Prostate gland (tissue), 2 donors: ENCODE data around the gene ZNF581. TPM values are rescaled to one million over a fixed set of nuclear protein-coding genes. Genes with fewer than 3 reads are reported as not detected.
A peak's percentile ranks its signal among the peaks of the same experiment; 100 is the strongest.

ENCODE experiments used
- DNase-seq: peaks from one replicate; pipeline ENCODE4 v3.0.0-alpha.2; 2019; ENCODE audit warnings: low spot score
- H3K27ac ChIP-seq, 2 donors: fragments of 200-600 bp; sonication (generic); 2 replicates each; pipeline ENCODE4 v1.5.1; 2017 to 2019
- H3K27me3 ChIP-seq: fragments of 200-600 bp; sonication (generic); replicated peaks from 2 replicates; pipeline ENCODE4 v1.5.1; 2019; ENCODE audit not compliant: insufficient read depth
- H3K36me3 ChIP-seq, 2 donors: fragments of 200-600 bp; sonication (generic); 1 replicate in 1 of 2; 2 replicates in 1 of 2; pipeline versions ENCODE4 v1.5.1 to v1.8.1; 2017 to 2019
- H3K4me1 ChIP-seq: fragments of 200-600 bp; sonication (generic); replicated peaks from 2 replicates; pipeline ENCODE4 v1.5.1; 2019
- H3K4me3 ChIP-seq, 2 donors: fragments of 200-600 bp; sonication (generic); 2 replicates each; pipeline ENCODE4 v1.5.1; 2017 to 2019
- H3K9me3 ChIP-seq: fragments of 200-600 bp; sonication (generic); 2 replicates; pipeline ENCODE4 v1.5.1; 2017
- CTCF ChIP-seq, 4 experiments: fragments of 200-600 bp in 2 of 4; fragments of 450-650 bp in 2 of 4; sonication (generic) in 2 of 4; IDR thresholded peaks; 1 replicate in 3 of 4; 2 replicates in 1 of 4; pipeline ENCODE4 v1.5.1; 2016 to 2019; ENCODE audit warnings: antibody characterized with exemption in 4 of 4, mild to moderate bottlenecking in 2 of 4, moderate library complexity in 2 of 4
- POLR2A ChIP-seq: fragments of 450-650 bp; IDR thresholded peaks from one replicate; pipeline ENCODE4 v1.6.1; 2016; ENCODE audit warnings: antibody characterized with exemption, mild to moderate bottlenecking
- POLR2AphosphoS5 ChIP-seq: sonication (generic); formaldehyde crosslinking; IDR thresholded peaks from one replicate; pipeline ENCODE4 v1.6.1; 2017; ENCODE audit warnings: antibody characterized with exemption
- WGBS: methylation state at CpG from one replicate; pipeline ENCODE4 v1.1.5; 2018; 5-methylcytosine and 5-hydroxymethylcytosine counted together
- intact Hi-C: fragments of 100-400 bp; cut with DNase I; formaldehyde crosslinking; loops from one replicate; pipeline ENCODE4 v1.14.2; 2022
- total RNA-seq, 2 donors: library from RNA; depleted of rRNA; stranded (reverse); fragments of >200 nt; gene quantifications; one replicate each; pipeline ENCODE4 v1.1.0, GENCODE V29; 2016

Gene ZNF581
- total RNA-seq, 2 donors from 2014 or later, result 19.7 to 20.6 TPM

- no peak overlapping the region for H3K27ac ChIP-seq
These were observed 13.7 kb downstream of the ZNF581 start for GRCh38 chr19:55656988-55657747.

GRCh38 chr19:55658846-55659459 is 15.5 kb downstream of the ZNF581 start:
- Histone ChIP-seq H3K27me3 (no peaks in the 10 kb centered on the region), H3K27ac (no peak overlapping the region), H3K36me3 (peaks cover 17 to 22% of the 10 kb centered on the region in 2 donors), H3K4me1 (peaks cover 28% of the 10 kb centered on the region), H3K9me3 (no peaks in the 10 kb centered on the region), H3K4me3 (no peak overlapping the region)
- TF ChIP-seq CTCF (IDR thresholded peaks at IDR 0.05), result no peak
- TF ChIP-seq POLR2A, result no peak
- no peak for TF ChIP-seq POLR2AphosphoS5
- 89% methylated on average over 37 of the region's 37 CpGs for WGBS
- intact Hi-C loops, result loop anchor here (10.0 kb wide), 1 partner anchor 544 kb away; the partner anchor contains the start of gene PPP1R12C
- no peak for DNase-seq

More at GRCh38 chr19:55656988-55657747, 13.7 kb downstream of the ZNF581 start:
- intact Hi-C loops, result loop anchor here (10.0 kb wide), 1 partner anchor 542 kb away; the partner anchor contains the start of gene PPP1R12C
- Histone ChIP-seq H3K36me3 (peaks cover 3 to 5% of the 10 kb centered on the region in 2 donors), H3K9me3 (no peaks in the 10 kb centered on the region), H3K4me3 (peak overlapping the region; percentile 88 to 94), H3K4me1 (peaks cover 28% of the 10 kb centered on the region), H3K27me3 (no peaks in the 10 kb centered on the region)
- TF ChIP-seq POLR2A, result no peak
- WGBS, result 35% methylated on average over 18 of the region's 18 CpGs
- DNase-seq, result peak; percentile 51

GRCh38 chr19:55659822-55660221 is 16.4 kb downstream of the ZNF581 start:
- no peak overlapping the region for H3K27ac ChIP-seq
- H3K27me3 ChIP-seq, result no peaks in the 10 kb centered on the region
- 72% methylated on average over 9 of the region's 9 CpGs for WGBS
- no peaks in the 10 kb centered on the region for H3K9me3 ChIP-seq
- no peak for TF ChIP-seq CTCF (IDR thresholded peaks at IDR 0.05)
- no peak for TF ChIP-seq POLR2A
- TF ChIP-seq POLR2AphosphoS5, result no peak
- intact Hi-C loops, result loop anchor here (10.0 kb wide), 1 partner anchor 545 kb away; the partner anchor contains the start of gene PPP1R12C
- no peak overlapping the region for H3K4me3 ChIP-seq
- H3K36me3 ChIP-seq, result peaks cover 22 to 31% of the 10 kb centered on the region in 2 donors
- peaks cover 28% of the 10 kb centered on the region for H3K4me1 ChIP-seq
- no peak for DNase-seq

- Histone ChIP-seq H3K36me3 (peaks cover 22 to 32% of the 10 kb centered on the region in 2 donors), H3K27me3 (no peaks in the 10 kb centered on the region), H3K4me1 (peaks cover 28% of the 10 kb centered on the region), H3K4me3 (no peak overlapping the region), H3K9me3 (no peaks in the 10 kb centered on the region), H3K27ac (no peak overlapping the region)
- no peak for TF ChIP-seq POLR2A
- TF ChIP-seq POLR2AphosphoS5, result no peak
- no peak for TF ChIP-seq CTCF (IDR thresholded peaks at IDR 0.05)
- intact Hi-C loops, result no loop called here
- DNase-seq, result no peak
- WGBS, result 86% methylated on average over 11 of the region's 12 CpGs
These were observed 17.0 kb downstream of the ZNF581 start for GRCh38 chr19:55660404-55660803.

- DNase-seq, result no peak
- Histone ChIP-seq H3K9me3 (no peaks in the 10 kb centered on the region), H3K27ac (no peak overlapping the region), H3K4me3 (no peak overlapping the region), H3K27me3 (no peaks in the 10 kb centered on the region), H3K36me3 (peaks cover 25 to 32% of the 10 kb centered on the region in 2 donors), H3K4me1 (peaks cover 28% of the 10 kb centered on the region)
- 69% methylated on average over 16 of the region's 16 CpGs for WGBS
- no peak for TF ChIP-seq POLR2AphosphoS5
- intact Hi-C loops, result no loop called here
These were observed 17.5 kb downstream of the ZNF581 start for GRCh38 chr19:55660991-55661390.
